A549 (cell line): ENCODE measurements around the gene WNT3A.
A peak's percentile ranks its signal among the peaks of the same experiment; 100 is the strongest.

Source experiments
- ATOH8 ChIP-seq: fragments of 250-450 bp; sonication (Bioruptor Pico); IDR thresholded peaks from 2 replicates; pipeline ENCODE4 v1.5.0; 2020; ENCODE audit warnings: low read depth, mild to moderate bottlenecking, moderate library complexity
- BHLHE40 ChIP-seq: IDR thresholded peaks from 2 replicates; pipeline ENCODE4 v1.6.1; 2012; ENCODE audit warnings: low read depth, low read length, inconsistent platforms
- CBX2 ChIP-seq: fragments of 200-600 bp; sonication (generic); IDR thresholded peaks from 2 replicates; pipeline ENCODE4 v1.6.1; 2016; ENCODE audit warnings: low read depth, mild to moderate bottlenecking, borderline replicate concordance
- CHD2 ChIP-seq: fragments of 150-350 bp; IDR thresholded peaks from 2 replicates; pipeline ENCODE4 v1.6.1; 2014; ENCODE audit warnings: low read length; ENCODE audit not compliant: partially characterized antibody
- CHD4 ChIP-seq: fragments of 200-600 bp; sonication (generic); IDR thresholded peaks from 2 replicates; pipeline ENCODE4 v1.6.1; 2016; ENCODE audit warnings: antibody characterized with exemption, mild to moderate bottlenecking, borderline replicate concordance
- CTCF ChIP-seq: fragments of >200 bp; sonication (Bioruptor Twin); formaldehyde crosslinking; IDR thresholded peaks from 3 replicates; pipeline ENCODE4 v1.5.1; 2016
- E2F6 ChIP-seq: IDR thresholded peaks from 2 replicates; pipeline ENCODE4 v1.6.1; 2012; ENCODE audit warnings: low read depth, borderline replicate concordance
- EHMT2 ChIP-seq: fragments of 200-600 bp; sonication (generic); IDR thresholded peaks from 2 replicates; pipeline ENCODE4 v1.6.1; 2016; ENCODE audit warnings: antibody characterized with exemption, low read depth, mild to moderate bottlenecking, moderate library complexity
- EP300 ChIP-seq, 2 experiments: fragments of >200 bp; sonication (Bioruptor Twin); formaldehyde crosslinking; IDR thresholded peaks; 2 replicates in 1 of 2; 3 replicates in 1 of 2; pipeline ENCODE4 v1.6.1; 2016 to 2017
- MAZ ChIP-seq: fragments of 150-350 bp; IDR thresholded peaks from 2 replicates; pipeline ENCODE4 v1.6.1; 2014; ENCODE audit warnings: antibody characterized with exemption, low read depth, low read length, borderline replicate concordance
- POLR2A ChIP-seq: IDR thresholded peaks from 2 replicates; pipeline ENCODE4 v1.6.1; 2012; ENCODE audit warnings: mild to moderate bottlenecking, low read length
- RAD21 ChIP-seq, 2 experiments: fragments of >200 bp in 1 of 2; sonication (Bioruptor Twin) in 1 of 2; formaldehyde crosslinking in 1 of 2; IDR thresholded peaks in 1 of 2; conservative IDR thresholded peaks in 1 of 2; 2 replicates in 1 of 2; 3 replicates in 1 of 2; pipeline ENCODE4 v1.6.1; 2012 to 2018; ENCODE audit warnings: inconsistent platforms in 1 of 2
- RFX5 ChIP-seq: fragments of 450-650 bp; IDR thresholded peaks from 2 replicates; pipeline ENCODE4 v1.7.1; 2014; ENCODE audit warnings: antibody characterized with exemption, mild to moderate bottlenecking, moderate library complexity

GRCh38 chr1:228102791-228103620 lies 96.2 kb downstream of the WNT3A start, which contains the start of gene C1orf35:
- TF ChIP-seq MAZ (no peak), CTCF (no peak), RAD21 (conservative IDR thresholded peaks at IDR 0.05 in 1 of 2, IDR thresholded peaks at IDR 0.05 in 1 of 2) (no peak), CHD2 (no peak), EP300 (IDR thresholded peaks at IDR 0.05) (no peak), ATOH8 (CRISPR knock-in tag) (no peak), CBX2 (no peak), BHLHE40 (no peak), POLR2A (peak; percentile 71), EHMT2 (no peak), RFX5 (peak; percentile 55; the same call in 1 of the 2 replicates), CHD4 (no peak), E2F6 (peak; percentile 98)
